Suprapubic skin (tissue), 4 donors: Measurements from ENCODE around the gene UBE2K. TPM values are rescaled to one million over a fixed set of nuclear protein-coding genes. Genes with fewer than 3 reads are reported as not detected.

Experiments
- DNase-seq, 2 donors: peaks; one replicate each; pipeline ENCODE4 v3.0.0-alpha.2; 2019; ENCODE audit warnings: low spot score in 2 of 2
- H3K27ac ChIP-seq: fragments of 200-600 bp; sonication (generic); one replicate; pipeline ENCODE4 v1.5.1; 2019
- H3K27me3 ChIP-seq: fragments of 200-600 bp; sonication (generic); one replicate; pipeline ENCODE4 v1.5.1; 2019
- H3K36me3 ChIP-seq: fragments of 200-600 bp; sonication (generic); one replicate; pipeline ENCODE4 v1.5.1; 2019
- H3K4me1 ChIP-seq: fragments of 200-600 bp; sonication (generic); one replicate; pipeline ENCODE4 v1.5.1; 2019
- H3K4me3 ChIP-seq: fragments of 200-600 bp; sonication (generic); one replicate; pipeline ENCODE4 v1.5.1; 2019; ENCODE audit warnings: mild to moderate bottlenecking
- H3K9me3 ChIP-seq: fragments of 200-600 bp; sonication (generic); one replicate; pipeline ENCODE4 v1.5.1; 2019
- EP300 ChIP-seq: sonication (generic); formaldehyde crosslinking; IDR thresholded peaks from one replicate; pipeline ENCODE4 v1.6.1; 2017; ENCODE audit warnings: antibody characterized with exemption
- POLR2A ChIP-seq, 2 donors: fragments of 450-650 bp; IDR thresholded peaks; one replicate each; pipeline ENCODE4 v1.6.1; 2017; ENCODE audit warnings: antibody characterized with exemption in 2 of 2, mild to moderate bottlenecking in 2 of 2, moderate library complexity in 2 of 2
- POLR2AphosphoS5 ChIP-seq, 3 donors: sonication (generic); formaldehyde crosslinking; IDR thresholded peaks; one replicate each; pipeline ENCODE4 v1.6.1; 2017; ENCODE audit warnings: antibody characterized with exemption in 3 of 3
- WGBS: methylation state at CpG from one replicate; pipeline ENCODE4 v1.1.5; 2018; 5-methylcytosine and 5-hydroxymethylcytosine counted together
- total RNA-seq, 4 donors: library from RNA; depleted of rRNA; stranded (reverse); fragments of >200 nt; gene quantifications; one replicate each; pipeline ENCODE4 v1.1.0, GENCODE V29; 2016
- TF ChIP-seq, protein P1 (sequence below), 2 donors: fragments of 200-600 bp in 1 of 2; fragments of 450-650 bp in 1 of 2; sonication (generic) in 1 of 2; IDR thresholded peaks; one replicate each; pipeline ENCODE4 v1.5.1; 2016 to 2019; ENCODE audit warnings: antibody characterized with exemption in 2 of 2, mild to moderate bottlenecking in 1 of 2, moderate library complexity in 1 of 2

The UBE2K gene
- total RNA-seq, 4 donors from 2014 or later = 23.0 to 37.2 (median 31.8) TPM

GRCh38 chr4:39759569-39759968 lies 61.6 kb downstream of the UBE2K start:
- H3K36me3 ChIP-seq = peaks cover 65% of the 10 kb centered on the region

DNA sequence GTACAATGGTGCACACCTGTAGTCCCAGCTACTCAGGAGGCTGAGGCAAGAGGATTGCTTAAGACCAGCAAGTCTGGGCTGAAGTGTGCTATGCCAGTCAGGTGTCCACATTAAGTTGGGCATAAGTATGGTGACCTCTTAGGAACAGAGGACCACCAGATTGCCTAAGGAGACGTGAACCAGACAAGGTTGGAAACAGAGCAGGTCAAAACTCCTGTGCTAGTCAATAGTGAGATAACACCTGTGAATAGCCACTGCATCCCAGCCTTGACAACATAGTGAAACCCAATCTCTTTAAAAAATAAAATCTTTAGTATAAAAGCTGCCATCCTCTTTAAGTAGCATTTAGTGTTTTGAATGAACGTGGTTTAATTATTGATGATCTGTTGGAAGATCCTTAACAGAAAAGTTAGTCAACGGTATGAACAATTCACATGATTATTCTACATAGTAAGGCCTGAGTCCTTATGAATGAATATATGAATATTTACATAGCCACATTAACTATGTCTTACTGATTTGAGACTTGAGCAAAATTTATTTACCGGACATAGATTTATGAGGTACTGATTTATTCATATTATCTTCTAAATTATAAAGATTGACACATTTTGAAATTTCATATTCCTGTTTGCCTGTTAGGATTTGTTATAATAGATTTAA lies 63.2 kb downstream of the UBE2K start:
- H3K9me3 ChIP-seq = no peaks in the 10 kb centered on the region
- TF ChIP-seq POLR2AphosphoS5 (IDR thresholded peaks at IDR 0.05) (no peak), POLR2A (IDR thresholded peaks at IDR 0.05) (no peak), EP300 (no peak)
- TF ChIP-seq, protein P1, sequence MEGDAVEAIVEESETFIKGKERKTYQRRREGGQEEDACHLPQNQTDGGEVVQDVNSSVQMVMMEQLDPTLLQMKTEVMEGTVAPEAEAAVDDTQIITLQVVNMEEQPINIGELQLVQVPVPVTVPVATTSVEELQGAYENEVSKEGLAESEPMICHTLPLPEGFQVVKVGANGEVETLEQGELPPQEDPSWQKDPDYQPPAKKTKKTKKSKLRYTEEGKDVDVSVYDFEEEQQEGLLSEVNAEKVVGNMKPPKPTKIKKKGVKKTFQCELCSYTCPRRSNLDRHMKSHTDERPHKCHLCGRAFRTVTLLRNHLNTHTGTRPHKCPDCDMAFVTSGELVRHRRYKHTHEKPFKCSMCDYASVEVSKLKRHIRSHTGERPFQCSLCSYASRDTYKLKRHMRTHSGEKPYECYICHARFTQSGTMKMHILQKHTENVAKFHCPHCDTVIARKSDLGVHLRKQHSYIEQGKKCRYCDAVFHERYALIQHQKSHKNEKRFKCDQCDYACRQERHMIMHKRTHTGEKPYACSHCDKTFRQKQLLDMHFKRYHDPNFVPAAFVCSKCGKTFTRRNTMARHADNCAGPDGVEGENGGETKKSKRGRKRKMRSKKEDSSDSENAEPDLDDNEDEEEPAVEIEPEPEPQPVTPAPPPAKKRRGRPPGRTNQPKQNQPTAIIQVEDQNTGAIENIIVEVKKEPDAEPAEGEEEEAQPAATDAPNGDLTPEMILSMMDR (IDR thresholded peaks at IDR 0.05) = no peak
- 91% methylated on average over 4 of the region's 4 CpGs for WGBS
- DNase-seq = no peak
- peaks cover 80% of the 10 kb centered on the region for H3K36me3 ChIP-seq
- H3K27ac ChIP-seq = no peak overlapping the region
- no peaks in the 10 kb centered on the region for H3K4me1 ChIP-seq
- H3K4me3 ChIP-seq = no peak overlapping the region
- H3K27me3 ChIP-seq = no peaks in the 10 kb centered on the region

More at GRCh38 chr4:39759569-39759968, 61.6 kb downstream of the UBE2K start:
- no peaks in the 10 kb centered on the region for H3K4me1 ChIP-seq
- no peak for TF ChIP-seq POLR2A (IDR thresholded peaks at IDR 0.05)
- no peak for TF ChIP-seq EP300
- TF ChIP-seq, protein P1 (IDR thresholded peaks at IDR 0.05) = no peak
- TF ChIP-seq POLR2AphosphoS5 (IDR thresholded peaks at IDR 0.05) = no peak
- H3K4me3 ChIP-seq = no peak overlapping the region
- WGBS = 98% methylated on average over 4 of the region's 4 CpGs
- DNase-seq = no peak
- H3K9me3 ChIP-seq = no peaks in the 10 kb centered on the region
- no peak overlapping the region for H3K27ac ChIP-seq
- H3K27me3 ChIP-seq = no peaks in the 10 kb centered on the region

DNA sequence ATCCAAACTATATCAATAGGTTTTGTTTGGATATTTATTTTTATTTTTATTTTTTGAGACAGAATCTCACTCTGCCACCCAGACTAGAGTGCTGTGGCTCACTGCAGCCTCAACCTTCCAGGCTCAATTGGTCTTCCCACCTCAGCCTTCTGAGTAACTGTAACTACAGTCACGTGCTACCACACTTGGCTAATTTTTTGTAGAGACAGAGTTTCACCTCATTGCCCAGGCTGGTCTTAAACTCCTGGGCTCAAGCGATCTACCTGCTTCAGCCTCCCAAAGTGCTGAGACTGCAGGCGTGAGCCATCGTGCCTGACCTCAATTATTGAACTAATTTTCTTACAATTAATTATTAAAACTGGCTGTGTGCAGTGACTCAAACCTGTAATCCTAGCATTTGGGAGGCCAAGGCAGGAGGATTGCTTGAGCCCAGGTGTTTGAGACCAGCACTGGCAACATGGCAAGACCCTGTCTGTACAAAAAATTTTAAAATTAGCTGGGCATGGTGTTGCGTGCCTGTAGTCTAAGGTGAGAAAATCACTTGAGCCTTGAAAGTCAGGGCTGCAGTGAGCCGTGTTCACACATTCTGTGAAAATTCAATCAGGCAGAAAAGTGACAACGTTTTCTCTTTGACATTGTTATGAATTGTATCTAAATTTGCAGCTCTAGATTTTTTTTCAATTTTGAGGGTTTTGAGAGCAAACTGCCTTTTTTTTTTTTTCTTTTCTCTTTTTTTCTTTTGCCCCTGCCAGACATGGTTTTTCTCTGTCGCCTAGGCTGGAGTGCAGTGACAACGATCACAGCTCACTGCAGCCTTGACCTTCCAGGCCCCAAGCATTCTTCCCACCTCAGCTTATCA lies 66.0 kb downstream of the UBE2K start:
- H3K4me1 ChIP-seq = no peaks in the 10 kb centered on the region
- no peaks in the 10 kb centered on the region for H3K27me3 ChIP-seq
- peaks cover 69% of the 10 kb centered on the region for H3K36me3 ChIP-seq
- 94% methylated on average over 9 of the region's 9 CpGs for WGBS
- H3K9me3 ChIP-seq = no peaks in the 10 kb centered on the region
- no peak overlapping the region for H3K4me3 ChIP-seq
- TF ChIP-seq, protein P1 (IDR thresholded peaks at IDR 0.05) = no peak
- no peak for TF ChIP-seq EP300
- no peak for TF ChIP-seq POLR2A (IDR thresholded peaks at IDR 0.05)
- TF ChIP-seq POLR2AphosphoS5 (IDR thresholded peaks at IDR 0.05) = no peak
- H3K27ac ChIP-seq = no peak overlapping the region
- DNase-seq = no peak

DNA sequence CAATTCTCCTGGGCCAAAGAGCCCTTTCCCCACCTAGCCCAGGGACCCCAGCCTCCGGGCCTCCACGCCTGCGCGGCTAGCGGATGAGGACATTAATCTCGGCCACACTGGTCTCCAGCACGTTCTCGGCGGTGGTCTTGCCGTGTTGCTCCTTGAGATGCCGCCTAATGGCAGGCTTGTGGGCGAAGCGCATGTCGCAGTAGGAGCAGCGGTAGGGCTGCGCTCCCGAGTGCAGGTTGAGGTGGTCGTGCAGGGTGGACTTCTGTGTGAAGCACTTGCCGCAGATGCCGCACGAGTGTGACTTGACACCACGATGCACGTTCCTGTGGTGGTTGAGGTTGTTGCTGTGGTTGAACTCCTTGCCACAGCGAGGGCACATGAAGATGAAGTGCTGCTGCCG lies 72.1 kb downstream of the UBE2K start:
- H3K4me1 ChIP-seq = no peaks in the 10 kb centered on the region
- DNase-seq = no peak
- TF ChIP-seq POLR2A (IDR thresholded peaks at IDR 0.05) = no peak
- no peak for TF ChIP-seq EP300
- TF ChIP-seq, protein P1 (IDR thresholded peaks at IDR 0.05) = no peak
- TF ChIP-seq POLR2AphosphoS5 (IDR thresholded peaks at IDR 0.05) = no peak
- no peaks in the 10 kb centered on the region for H3K27me3 ChIP-seq
- no peak overlapping the region for H3K4me3 ChIP-seq
- H3K9me3 ChIP-seq = no peaks in the 10 kb centered on the region
- peaks cover 46% of the 10 kb centered on the region for H3K36me3 ChIP-seq
- 97% methylated on average over 20 of the region's 25 CpGs for WGBS
- no peak overlapping the region for H3K27ac ChIP-seq

DNA sequence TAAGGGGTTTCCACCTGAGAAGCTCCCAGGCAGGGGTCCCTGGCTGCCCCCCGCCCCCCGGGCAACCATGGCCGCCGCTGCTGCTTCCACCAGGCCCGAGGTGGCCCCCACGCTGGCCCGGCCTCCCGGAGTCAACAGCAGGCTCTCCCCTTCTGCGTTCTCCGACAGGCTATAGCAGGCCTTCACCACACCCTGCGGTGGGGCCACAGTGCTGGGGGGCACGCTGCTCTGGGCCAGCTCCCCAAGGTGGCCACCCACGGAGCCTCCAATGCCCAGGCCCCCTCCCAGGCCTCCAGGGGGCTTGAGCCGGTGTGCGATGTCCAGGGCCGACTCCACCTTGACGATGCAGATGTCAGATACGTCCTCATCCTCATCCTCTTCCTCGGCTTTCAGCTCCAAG lies 72.5 kb downstream of the UBE2K start:
- no peaks in the 10 kb centered on the region for H3K9me3 ChIP-seq
- no peak overlapping the region for H3K27ac ChIP-seq
- H3K4me3 ChIP-seq = no peak overlapping the region
- TF ChIP-seq, protein P1 (IDR thresholded peaks at IDR 0.05) = no peak
- TF ChIP-seq POLR2AphosphoS5 (IDR thresholded peaks at IDR 0.05) (no peak), EP300 (no peak), POLR2A (IDR thresholded peaks at IDR 0.05) (no peak)
- WGBS = 96% methylated on average over 4 of the region's 19 CpGs
- H3K36me3 ChIP-seq = peaks cover 46% of the 10 kb centered on the region
- DNase-seq = no peak
- H3K4me1 ChIP-seq = no peaks in the 10 kb centered on the region
- H3K27me3 ChIP-seq = no peaks in the 10 kb centered on the region
